ENCODE data around the gene NEFH. TPM values are rescaled to one million over a fixed set of nuclear protein-coding genes. Genes with fewer than 3 reads are reported as not detected.

Gene NEFH
- total RNA-seq, 1 donor from 2014 or later = 0.47 TPM

DNA sequence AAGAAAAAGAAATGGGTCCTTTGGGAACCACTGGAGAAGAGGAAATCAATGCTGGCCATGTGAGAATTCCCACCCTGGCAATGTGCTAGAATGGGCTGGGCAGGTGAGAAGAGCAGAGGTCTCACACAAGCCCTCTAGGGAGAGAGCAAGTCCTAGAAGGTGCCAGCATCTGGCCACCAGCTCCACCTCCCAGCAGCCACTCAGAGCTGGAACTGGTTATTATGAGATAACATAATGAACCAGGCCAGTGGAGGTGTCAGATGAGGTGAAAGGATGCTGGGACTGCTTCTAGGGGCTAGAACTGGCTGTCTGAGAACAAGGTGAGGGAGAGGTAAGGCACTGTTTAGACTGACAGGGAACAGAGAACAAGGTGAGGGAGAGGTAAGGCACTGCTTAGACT is 29.3 kb downstream of the NEFH start:
- no peak for DNase-seq

DNA sequence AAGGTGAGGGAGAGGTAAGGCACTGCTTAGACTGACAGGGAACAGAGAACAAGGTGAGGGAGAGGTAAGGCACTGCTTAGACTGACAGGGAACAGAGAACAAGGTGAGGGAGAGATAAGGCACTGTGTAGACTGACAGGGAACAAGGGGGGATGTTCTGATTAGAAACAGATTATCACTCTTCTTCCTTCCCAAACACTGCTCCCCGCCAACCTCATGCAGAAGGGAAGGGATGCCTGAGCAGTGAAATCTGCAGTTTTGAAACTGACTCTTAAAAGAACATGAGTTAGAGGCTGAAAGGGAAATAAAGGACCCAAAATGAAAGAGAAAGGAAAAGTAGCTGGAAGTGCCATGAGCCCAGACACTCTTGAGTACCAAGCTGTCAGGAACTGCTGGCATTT is 29.8 kb downstream of the NEFH start:
- no peak for DNase-seq

DNA sequence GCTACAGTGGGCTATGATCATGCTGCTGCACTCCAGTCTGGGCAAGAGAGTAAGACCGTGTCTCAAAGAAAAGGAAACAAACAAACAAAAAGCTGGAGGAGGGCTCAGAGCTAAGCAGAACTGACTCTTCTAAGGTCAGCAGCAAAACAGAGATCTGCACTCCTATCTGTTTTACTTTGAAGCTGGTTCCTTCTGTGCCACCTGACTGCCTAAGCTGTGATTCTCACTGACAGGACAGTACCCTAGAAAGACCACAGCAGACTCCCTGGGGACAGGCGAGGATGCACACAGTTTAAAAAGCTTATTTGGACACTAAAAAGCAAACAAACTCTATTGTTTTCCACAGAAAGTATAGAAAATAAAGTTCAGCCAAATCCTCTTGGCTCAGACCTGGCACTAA is 30.5 kb downstream of the NEFH start:
- no peak for DNase-seq

DNA sequence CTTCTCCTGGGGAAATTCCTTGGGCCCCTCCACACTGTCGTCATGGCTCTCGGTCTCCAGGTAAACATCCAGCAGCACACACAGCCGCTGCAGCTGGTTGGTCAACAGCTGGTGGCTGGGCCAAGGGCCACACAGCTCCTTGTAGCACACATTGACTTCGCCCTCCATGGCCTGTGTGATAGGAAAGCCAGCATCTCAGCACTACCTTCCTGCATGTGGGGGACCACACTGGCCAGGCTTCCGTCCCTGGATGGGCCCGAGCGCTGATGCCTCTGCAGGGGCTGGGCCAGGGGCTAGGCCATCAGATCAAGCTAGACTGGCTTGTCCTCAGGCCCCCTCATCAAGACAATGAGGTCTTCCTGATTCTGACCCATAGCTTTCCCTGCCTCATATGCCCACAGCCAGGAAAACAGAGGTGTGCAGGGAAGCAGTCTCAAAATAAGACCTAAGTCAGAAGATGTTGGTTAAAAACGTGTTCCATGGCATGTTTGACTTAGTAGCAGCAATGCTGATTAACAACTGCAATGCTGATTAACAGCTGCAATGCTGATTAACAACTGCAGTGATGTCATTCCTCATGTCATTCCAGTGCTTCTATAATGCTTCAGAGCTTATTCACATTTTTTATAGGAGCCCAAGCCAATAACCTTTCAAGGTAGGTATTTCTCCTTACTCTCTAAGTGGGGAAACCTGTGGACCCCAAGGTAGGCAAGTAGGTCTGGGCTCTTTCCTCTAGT is 31.3 kb downstream of the NEFH start:
- no peak for DNase-seq

DNA sequence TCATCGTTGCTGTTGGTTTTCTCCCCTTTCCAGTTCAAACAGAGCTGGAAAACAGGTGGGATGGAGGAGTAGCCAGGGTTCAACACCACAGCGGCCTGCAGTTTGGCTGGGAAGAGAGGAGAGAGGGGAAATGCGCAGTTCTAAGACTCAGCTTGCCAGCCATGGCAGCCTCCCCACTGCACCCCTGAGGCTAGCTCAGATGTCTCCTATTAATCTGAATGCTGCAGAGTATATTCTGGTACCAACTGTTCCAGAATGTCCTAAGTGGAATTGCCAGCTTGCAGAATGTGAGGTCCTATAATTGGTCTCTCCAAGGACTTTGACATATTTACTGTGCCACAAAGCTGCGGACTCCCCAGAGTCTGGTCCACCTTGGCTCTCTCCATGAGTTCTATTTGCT is 32.0 kb downstream of the NEFH start:
- no peak for DNase-seq

DNA sequence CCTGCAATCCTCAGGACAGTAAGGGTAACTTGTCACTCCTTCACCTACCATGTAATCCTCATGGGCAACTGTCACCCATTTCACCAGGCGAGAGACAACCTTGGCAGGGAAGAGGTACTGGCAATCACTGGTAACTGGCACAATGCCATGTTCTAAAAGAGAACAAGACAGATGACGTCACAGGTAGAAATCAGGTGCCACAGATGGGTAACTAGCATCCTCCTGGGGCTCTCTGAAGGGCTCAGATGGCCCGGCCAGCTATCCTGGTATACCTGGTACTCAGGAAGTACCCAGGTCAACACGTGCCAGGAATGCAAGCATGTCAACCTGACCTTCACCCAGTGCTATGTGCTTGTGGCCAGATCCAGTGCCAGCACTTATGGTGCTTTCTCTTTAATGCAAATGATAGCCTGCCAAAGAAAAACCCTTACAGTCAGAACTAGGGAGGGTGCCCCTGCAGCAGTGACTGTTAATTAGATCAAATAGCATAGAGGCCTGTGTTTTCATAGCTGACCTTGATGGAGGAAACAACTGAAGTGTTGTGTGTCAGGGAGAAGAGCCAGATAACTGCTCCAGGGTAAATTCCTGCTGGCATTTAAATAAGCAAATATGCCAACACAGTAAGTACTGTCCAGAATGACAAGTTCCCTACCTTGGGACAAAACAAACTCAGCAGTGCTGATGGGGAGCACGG is 37.3 kb downstream of the NEFH start:
- no peak for DNase-seq

DNA sequence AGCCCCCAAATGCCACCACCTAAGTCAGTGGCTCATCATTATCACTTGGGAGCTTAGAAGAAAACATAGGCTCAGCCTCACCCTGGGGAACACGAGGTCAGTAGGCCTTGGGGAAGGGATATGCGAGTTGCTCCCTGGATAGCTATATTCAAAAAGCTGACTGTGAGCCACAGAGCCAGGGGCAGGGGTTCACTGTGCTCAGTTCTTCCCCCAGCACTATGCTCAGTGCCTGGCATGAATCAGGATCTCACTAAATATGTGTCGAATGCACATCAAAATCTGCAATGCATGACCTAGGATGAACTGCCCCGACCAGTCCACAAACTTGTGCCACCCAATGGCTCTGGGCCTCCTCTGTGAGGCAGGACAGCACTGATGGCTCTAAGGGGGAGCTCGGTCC is 38.4 kb downstream of the NEFH start:
- no peak for DNase-seq

DNA sequence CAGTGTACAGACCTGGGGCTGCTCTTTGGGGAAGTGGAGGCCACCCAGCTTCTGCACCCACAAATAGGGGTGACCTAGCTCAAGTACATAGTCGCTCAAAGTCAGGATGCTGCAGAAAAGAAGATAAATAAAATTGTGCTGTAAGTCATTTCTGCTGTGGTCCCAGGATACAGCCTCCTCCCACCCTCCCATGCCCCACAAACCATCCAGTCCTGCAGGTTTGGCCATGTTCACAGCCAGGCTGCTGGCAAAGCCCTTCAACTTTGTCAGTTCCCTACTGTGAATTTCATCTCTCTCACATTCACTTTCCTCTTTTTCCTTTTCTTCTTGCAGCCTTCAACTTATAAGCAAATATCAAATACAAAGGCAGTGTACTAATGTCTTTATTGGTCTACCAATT is 40.0 kb downstream of the NEFH start:
- no peak for DNase-seq

DNA sequence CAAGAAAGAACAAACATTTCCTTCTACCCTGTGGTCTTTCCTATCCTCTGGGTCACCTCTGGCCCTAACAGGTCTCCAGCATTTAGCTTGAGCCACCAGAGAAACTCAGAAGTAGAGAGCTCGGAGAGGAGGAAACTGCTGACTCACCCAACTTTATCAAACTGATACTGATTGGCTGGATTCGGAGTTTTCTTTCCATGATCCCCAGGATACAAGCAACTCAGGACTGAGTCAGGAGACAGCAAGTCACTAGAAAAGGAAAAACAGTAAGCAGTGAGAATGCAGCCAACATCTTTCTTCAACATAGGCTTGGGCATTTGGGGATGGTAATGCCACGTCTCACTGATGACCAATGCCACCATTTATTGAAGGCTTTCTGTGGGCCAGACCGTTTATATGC is 40.8 kb downstream of the NEFH start:
- no peak for DNase-seq

DNA sequence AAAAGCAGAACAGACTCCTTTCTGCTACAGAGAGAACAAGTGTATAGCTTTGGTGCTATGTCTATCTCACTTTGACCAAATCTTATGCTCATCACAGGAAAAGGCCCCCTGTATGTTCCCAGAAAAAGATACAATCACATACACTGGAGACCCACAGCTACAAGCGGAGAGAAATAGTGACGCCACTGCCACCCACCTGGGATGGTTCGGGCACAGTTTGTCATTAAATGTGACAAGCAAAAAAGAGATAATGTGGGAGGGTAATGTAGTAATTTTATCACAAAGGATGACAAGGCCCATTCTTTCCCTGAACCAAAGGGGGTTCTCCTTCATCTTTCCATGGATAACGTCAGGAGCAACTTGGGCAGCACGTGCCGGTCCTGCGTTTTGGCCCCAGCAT is 41.5 kb downstream of the NEFH start:
- no peak for DNase-seq

DNA sequence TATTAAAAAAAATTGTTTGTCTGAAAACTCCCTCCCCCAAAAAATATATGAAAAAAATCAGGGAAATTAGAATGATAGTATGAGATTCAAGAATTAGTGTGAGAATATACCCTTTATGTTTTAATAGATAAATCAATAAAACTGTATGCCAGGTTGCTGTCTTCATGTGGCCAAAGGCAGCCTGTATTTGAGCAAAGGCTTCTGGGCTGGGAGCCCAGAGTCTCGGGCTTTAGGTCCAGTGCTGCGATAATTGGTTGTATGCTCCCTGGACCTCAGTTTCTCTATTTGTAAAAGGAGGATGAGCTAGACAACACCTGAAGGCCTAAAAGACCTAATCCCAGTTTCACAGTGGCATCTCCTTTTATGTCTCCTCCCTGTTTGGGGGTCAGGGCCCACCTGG is 43.7 kb downstream of the NEFH start:
- no peak for DNase-seq

DNA sequence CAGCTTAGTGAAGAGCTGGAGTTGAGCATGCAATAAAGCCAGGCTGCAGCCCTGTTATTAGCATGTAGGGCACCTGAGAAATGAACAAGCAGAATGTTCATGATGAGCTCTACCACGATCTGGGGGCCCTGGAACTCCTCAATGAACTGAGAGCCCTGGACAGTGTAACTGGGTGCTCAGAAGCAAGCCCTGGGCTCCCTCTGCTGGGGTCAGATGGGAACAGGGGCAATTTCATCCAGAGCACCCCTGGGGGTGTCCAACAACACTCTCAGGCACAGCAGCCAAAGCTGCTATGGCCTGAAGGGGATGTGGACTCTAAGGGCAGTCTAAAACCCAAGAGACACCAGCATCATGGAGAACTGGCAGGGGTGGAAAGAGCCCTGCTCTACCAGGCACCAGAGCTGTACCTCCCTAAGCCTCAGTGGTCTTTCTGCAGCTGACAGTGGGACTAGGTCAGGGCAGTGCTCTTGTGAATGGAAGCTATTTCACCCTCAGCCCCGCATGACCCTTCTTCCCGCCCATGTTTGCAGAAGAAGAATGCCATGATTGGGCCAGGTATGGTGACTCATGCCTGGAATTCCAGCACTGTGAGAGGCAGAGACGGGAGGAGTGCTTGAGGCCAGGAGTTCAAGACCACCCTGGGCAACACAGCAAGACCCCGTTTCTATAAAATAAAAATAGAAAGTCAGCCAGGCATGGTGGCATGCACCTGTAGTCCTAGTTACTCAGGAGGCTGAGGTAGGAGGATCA is 44.6 kb downstream of the NEFH start:
- DNase-seq = no peak

DNA sequence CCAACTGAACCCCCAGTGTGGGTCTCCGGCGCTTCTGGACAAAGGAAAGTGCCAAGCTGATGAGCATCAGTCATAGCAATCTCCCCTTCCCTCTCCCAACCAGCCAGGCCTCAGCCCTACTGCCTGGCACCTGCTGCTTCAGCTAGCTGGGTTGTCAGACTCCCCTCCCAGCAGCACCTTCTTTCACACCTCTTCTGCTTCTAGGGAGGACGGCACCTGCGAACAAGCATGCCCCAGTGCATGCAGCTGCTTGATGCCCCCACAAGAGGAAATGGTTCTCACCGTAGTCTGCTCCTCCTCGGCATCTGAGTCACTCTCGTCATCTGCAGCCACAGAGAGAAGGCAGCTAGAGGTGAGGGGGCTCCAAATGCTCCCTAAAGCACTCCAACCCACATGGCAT is 48.1 kb downstream of the NEFH start:
- no peak for DNase-seq

DNA sequence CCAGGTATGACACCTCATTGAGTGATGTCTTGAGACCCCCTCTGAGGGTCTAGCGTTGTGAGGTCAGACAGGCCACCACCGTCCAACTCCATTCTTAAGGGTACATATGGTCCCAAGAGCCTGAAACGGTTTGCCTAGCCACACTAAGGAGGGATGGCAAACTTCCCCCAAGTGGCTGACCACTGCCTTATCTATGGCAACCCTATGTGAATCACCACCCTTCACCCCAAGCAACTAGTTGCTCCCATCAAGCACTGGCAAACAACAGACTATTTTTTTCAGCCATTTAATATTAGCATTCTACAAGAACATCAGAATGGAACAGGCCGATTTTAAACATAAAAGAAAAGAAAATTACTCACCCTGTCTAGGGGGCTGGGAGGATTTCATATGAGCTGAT is 50.7 kb downstream of the NEFH start:
- no peak for DNase-seq

DNA sequence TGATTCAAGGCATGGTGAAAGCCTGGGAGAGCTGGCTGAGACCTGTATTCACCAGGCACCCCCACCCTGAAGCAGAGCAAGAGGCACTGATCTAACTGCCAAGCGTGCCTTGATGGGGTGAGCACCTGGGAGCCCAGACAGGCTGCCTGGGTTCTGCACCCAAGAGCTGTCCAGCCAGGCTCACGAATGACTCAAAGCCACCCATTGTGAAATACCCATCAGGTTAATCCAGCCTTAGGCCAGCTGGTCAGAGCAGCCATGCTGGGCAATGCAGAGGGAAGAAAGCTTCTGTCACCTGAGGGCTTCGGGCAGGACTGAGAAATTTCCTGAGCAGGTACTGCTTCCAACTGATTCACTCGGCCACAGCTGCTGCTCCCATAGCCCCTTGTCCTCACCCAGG is 51.4 kb downstream of the NEFH start:
- DNase-seq = no peak

DNA sequence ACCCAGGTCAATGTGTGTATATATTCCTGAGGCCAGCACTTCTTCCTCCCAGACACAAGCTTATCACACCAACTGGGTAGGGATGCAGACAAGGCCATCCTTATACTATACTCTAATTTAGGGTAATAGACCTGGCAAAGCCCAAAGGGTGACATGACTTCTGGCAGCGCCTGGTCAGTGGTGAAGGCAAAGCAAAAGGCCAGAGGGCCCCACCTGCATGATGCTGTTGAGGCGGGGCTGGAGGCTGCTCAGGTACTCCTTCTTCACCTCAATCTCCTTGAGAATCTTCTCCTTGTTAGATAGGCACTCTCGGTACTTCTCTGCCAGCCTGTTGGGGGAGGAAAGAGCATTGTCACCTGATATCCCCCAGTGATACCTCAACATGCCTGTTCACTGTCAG is 56.4 kb downstream of the NEFH start:
- no peak for DNase-seq

DNA sequence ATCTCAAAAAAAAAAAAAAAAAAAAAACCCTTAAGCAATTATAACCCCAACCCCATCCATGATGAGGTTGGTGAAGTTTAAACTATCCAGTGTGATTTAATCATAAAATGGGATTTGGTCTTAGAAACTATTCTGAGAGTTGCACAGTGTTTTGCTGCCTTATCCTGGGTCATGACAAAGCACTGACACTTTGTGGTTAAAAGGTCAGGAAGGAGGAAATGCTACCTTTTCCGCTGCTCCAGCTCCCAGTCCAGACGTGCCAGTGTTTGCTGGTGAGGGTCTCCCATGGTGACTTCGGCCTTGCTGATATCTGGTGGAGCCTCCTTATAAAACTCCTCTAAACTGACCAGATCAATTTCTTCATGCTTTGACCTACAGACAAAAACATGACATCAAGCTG is 59.1 kb downstream of the NEFH start:
- DNase-seq = no peak

Other genes starting within 250 kb of the NEFH start
- 14.3 TPM for gene RHBDD3, start 212.2 kb upstream of the NEFH start, total RNA-seq
- gene EWSR1, start 211.9 kb upstream of the NEFH start, total RNA-seq = 186 TPM
- 7.3 TPM for gene GAS2L1, start 173.6 kb upstream of the NEFH start, total RNA-seq
- gene RASL10A, start 164.5 kb upstream of the NEFH start, total RNA-seq = 15.0 TPM
- gene AP1B1, start 91.6 kb upstream of the NEFH start, total RNA-seq = 37.1 TPM
- gene RFPL1, start 41.6 kb upstream of the NEFH start, total RNA-seq = not detected
- gene THOC5, start 73.5 kb downstream of the NEFH start, total RNA-seq = 33.5 TPM
- 65.4 TPM for gene NIPSNAP1, start 100.9 kb downstream of the NEFH start, total RNA-seq
- gene NF2, start 123.4 kb downstream of the NEFH start, total RNA-seq = 41.6 TPM
- 1.1 TPM for gene CABP7, start 239.8 kb downstream of the NEFH start, total RNA-seq